ENCODE measurements around the gene FIZ1.

Gene FIZ1

GRCh38 chr19:55605207-55605636, 5.9 kb upstream of the FIZ1 start:
- H2AFZ ChIP-seq (ENCODE audit: low read length): 0 out of 2 replicates have a peak overlapping the region, but pooled peaks have one; percentile 34
- peaks cover 18% of the 10 kb centered on the region for H3K4me1 ChIP-seq (ENCODE audit: low read length)
- peak overlapping the region; percentile 67 for H3K4me3 ChIP-seq (ENCODE audit: low read length)

GRCh38 chr19:55603581-55604292, 4.4 kb upstream of the FIZ1 start:
- Histone ChIP-seq H4K20me1 (ENCODE audit: insufficient read depth, low read length) (no peaks in the 10 kb centered on the region), H3K36me3 (replicated peaks; ENCODE audit: insufficient read depth, low read length) (no peaks in the 10 kb centered on the region), H3K27ac (ENCODE audit: low read length) (no peak overlapping the region), H3K4me2 (ENCODE audit: low read depth, low read length) (no peak overlapping the region), H3K9ac (ENCODE audit: low read length) (no peak overlapping the region), H3K4me3 (ENCODE audit: low read length) (no peak overlapping the region), H3F3A (ENCODE audit: insufficient read depth, low read length) (peaks cover 37% of the 10 kb centered on the region), H2AFZ (ENCODE audit: low read length) (no peak overlapping the region), H3K27me3 (replicated peaks; ENCODE audit: insufficient read depth, low read length) (no peaks in the 10 kb centered on the region), H3K79me2 (ENCODE audit: low read length) (peaks cover 27% of the 10 kb centered on the region), H3K9me3 (replicated peaks; ENCODE audit: insufficient read depth, low read length) (no peaks in the 10 kb centered on the region), H3K9me2 (replicated peaks; ENCODE audit: insufficient read depth, low read length) (no peaks in the 10 kb centered on the region), H3K4me1 (ENCODE audit: low read length) (peaks cover 18% of the 10 kb centered on the region)
- DNase-seq: no peak
- TF ChIP-seq EZH2 (optimal IDR thresholded peaks at IDR 0.05; ENCODE audit: low read depth, low read length) (no peak), EZH2phosphoT487 (IDR thresholded peaks at IDR 0.05; ENCODE audit: low read length) (no peak), CTCF (IDR thresholded peaks at IDR 0.05; ENCODE audit: low read length) (no peak)

More at GRCh38 chr19:55605207-55605636, 5.9 kb upstream of the FIZ1 start:
- Histone ChIP-seq H3K9me2 (replicated peaks; ENCODE audit: insufficient read depth, low read length) (no peaks in the 10 kb centered on the region), H3K27ac (ENCODE audit: low read length) (peak overlapping the region; percentile 68), H3K4me2 (ENCODE audit: low read depth, low read length) (peak overlapping the region; percentile 86), H4K20me1 (ENCODE audit: insufficient read depth, low read length) (no peaks in the 10 kb centered on the region), H3K36me3 (replicated peaks; ENCODE audit: insufficient read depth, low read length) (no peaks in the 10 kb centered on the region), H3F3A (ENCODE audit: insufficient read depth, low read length) (peaks cover 29% of the 10 kb centered on the region), H3K9me3 (replicated peaks; ENCODE audit: insufficient read depth, low read length) (no peaks in the 10 kb centered on the region), H3K79me2 (ENCODE audit: low read length) (peaks cover 36% of the 10 kb centered on the region), H3K9ac (ENCODE audit: low read length) (peak overlapping the region; percentile 50; the same call in 1 of the 2 replicates), H3K27me3 (replicated peaks; ENCODE audit: insufficient read depth, low read length) (no peaks in the 10 kb centered on the region)
- TF ChIP-seq CTCF (IDR thresholded peaks at IDR 0.05; ENCODE audit: low read length): no peak
- no peak for TF ChIP-seq EZH2phosphoT487 (IDR thresholded peaks at IDR 0.05; ENCODE audit: low read length)
- no peak for TF ChIP-seq EZH2 (optimal IDR thresholded peaks at IDR 0.05; ENCODE audit: low read depth, low read length)
- DNase-seq: peak; percentile 98

GRCh38 chr19:55603115-55603514, 3.8 kb upstream of the FIZ1 start:
- H3K27ac ChIP-seq (ENCODE audit: low read length): no peak overlapping the region
- H3K4me2 ChIP-seq (ENCODE audit: low read depth, low read length): no peak overlapping the region

More at GRCh38 chr19:55603115-55603514, 3.8 kb upstream of the FIZ1 start:
- Histone ChIP-seq H3K9me2 (replicated peaks; ENCODE audit: insufficient read depth, low read length) (no peaks in the 10 kb centered on the region), H3K9ac (ENCODE audit: low read length) (no peak overlapping the region), H3F3A (ENCODE audit: insufficient read depth, low read length) (peaks cover 37% of the 10 kb centered on the region), H3K36me3 (replicated peaks; ENCODE audit: insufficient read depth, low read length) (no peaks in the 10 kb centered on the region), H2AFZ (ENCODE audit: low read length) (no peak overlapping the region), H3K9me3 (replicated peaks; ENCODE audit: insufficient read depth, low read length) (no peaks in the 10 kb centered on the region), H3K27me3 (replicated peaks; ENCODE audit: insufficient read depth, low read length) (no peaks in the 10 kb centered on the region), H3K4me1 (ENCODE audit: low read length) (peaks cover 18% of the 10 kb centered on the region), H3K4me3 (ENCODE audit: low read length) (no peak overlapping the region), H3K79me2 (ENCODE audit: low read length) (peaks cover 23% of the 10 kb centered on the region), H4K20me1 (ENCODE audit: insufficient read depth, low read length) (no peaks in the 10 kb centered on the region)
- TF ChIP-seq EZH2 (optimal IDR thresholded peaks at IDR 0.05; ENCODE audit: low read depth, low read length) (no peak), CTCF (IDR thresholded peaks at IDR 0.05; ENCODE audit: low read length) (no peak), EZH2phosphoT487 (IDR thresholded peaks at IDR 0.05; ENCODE audit: low read length) (no peak)
- DNase-seq: no peak
